ENCODE data around the gene HSP90AB1. TPM values are rescaled to one million over a fixed set of nuclear protein-coding genes. Genes with fewer than 3 reads are reported as not detected.

HSP90AB1 gene
- total and polyA plus RNA-seq, 9 of the 15 experiments (the other 6 are each of a cell fraction or from before 2014, with no cell fraction given): 1,780 to 3,358 (median 2,262) TPM

- peak; percentile 99 for TF ChIP-seq REST (IDR thresholded peaks at IDR 0.05; ENCODE audit: borderline replicate concordance)
- TF ChIP-seq REST (CRISPR knock-in tag; IDR thresholded peaks at IDR 0.05; ENCODE audit: low read depth): no peak
- no peak for TF ChIP-seq SRF (CRISPR knock-in tag; IDR thresholded peaks at IDR 0.05)
- peak; percentile 91 for TF ChIP-seq ERF (CRISPR knock-in tag; IDR thresholded peaks at IDR 0.05)
- no peak for TF ChIP-seq SIX5 (IDR thresholded peaks at IDR 0.05; ENCODE audit: borderline replicate concordance in 1 of 2, insufficient read depth in 1 of 2, low read depth in 1 of 2, low read length in 2 of 2)
- TF ChIP-seq MYNN (IDR thresholded peaks at IDR 0.05): 0 out of 2 replicates have a peak, but pooled peaks have one; percentile 8
- TF ChIP-seq MYNN (CRISPR knock-in tag; IDR thresholded peaks at IDR 0.05): no peak
- no peak for TF ChIP-seq ZEB2 (IDR thresholded peaks at IDR 0.05)
- TF ChIP-seq ZNF232 (CRISPR knock-in tag; IDR thresholded peaks at IDR 0.05): 0 out of 2 replicates have a peak, but pooled peaks have one; percentile 63
- no peak for TF ChIP-seq SNAPC5 (CRISPR knock-in tag; IDR thresholded peaks at IDR 0.05)
- TF ChIP-seq, protein P1, sequence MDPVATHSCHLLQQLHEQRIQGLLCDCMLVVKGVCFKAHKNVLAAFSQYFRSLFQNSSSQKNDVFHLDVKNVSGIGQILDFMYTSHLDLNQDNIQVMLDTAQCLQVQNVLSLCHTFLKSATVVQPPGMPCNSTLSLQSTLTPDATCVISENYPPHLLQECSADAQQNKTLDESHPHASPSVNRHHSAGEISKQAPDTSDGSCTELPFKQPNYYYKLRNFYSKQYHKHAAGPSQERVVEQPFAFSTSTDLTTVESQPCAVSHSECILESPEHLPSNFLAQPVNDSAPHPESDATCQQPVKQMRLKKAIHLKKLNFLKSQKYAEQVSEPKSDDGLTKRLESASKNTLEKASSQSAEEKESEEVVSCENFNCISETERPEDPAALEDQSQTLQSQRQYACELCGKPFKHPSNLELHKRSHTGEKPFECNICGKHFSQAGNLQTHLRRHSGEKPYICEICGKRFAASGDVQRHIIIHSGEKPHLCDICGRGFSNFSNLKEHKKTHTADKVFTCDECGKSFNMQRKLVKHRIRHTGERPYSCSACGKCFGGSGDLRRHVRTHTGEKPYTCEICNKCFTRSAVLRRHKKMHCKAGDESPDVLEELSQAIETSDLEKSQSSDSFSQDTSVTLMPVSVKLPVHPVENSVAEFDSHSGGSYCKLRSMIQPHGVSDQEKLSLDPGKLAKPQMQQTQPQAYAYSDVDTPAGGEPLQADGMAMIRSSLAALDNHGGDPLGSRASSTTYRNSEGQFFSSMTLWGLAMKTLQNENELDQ (CRISPR knock-in tag; IDR thresholded peaks at IDR 0.05; ENCODE audit: borderline replicate concordance): no peak
- no peak for TF ChIP-seq PYGO2 (tag; IDR thresholded peaks at IDR 0.05)
- no peak for TF ChIP-seq ZFP36 (IDR thresholded peaks at IDR 0.05; ENCODE audit: low read depth, low read length, partially characterized antibody)
- no peak for TF ChIP-seq RBM15 (IDR thresholded peaks at IDR 0.05; ENCODE audit: insufficient read depth, low read length)
- TF ChIP-seq CCNT2 (IDR thresholded peaks at IDR 0.05; ENCODE audit: borderline replicate concordance, extremely low read depth, insufficient read length, low read depth, low read length): peak; percentile 91
- no peak for TF ChIP-seq ZNF77 (CRISPR knock-in tag; IDR thresholded peaks at IDR 0.05)
- peak in 1 of 2 experiments; percentile 61; a peak in 2 of 4 replicates for TF ChIP-seq HDAC1 (IDR thresholded peaks at IDR 0.05)
Measured at GRCh38 chr6:44219053-44219814, 27.7 kb upstream of the HSP90AB1 start (continued).

Data from K562 (cell line).